Osteoblast (primary cell): ENCODE results near the gene LGALS1. TPM values are rescaled to one million over a fixed set of nuclear protein-coding genes. Genes with fewer than 3 reads are reported as not detected.
A peak's percentile ranks its signal among the peaks of the same experiment; 100 is the strongest.

ENCODE experiments used
- DNase-seq: peaks from one replicate; pipeline ENCODE4 v3.0.0; 2011; ENCODE audit warnings: low spot score, mixed read lengths; ENCODE audit not compliant: insufficient read length; ENCODE audit errors: missing footprints
- H2AFZ ChIP-seq: 2 replicates; pipeline ENCODE4 v1.6.0; 2011; ENCODE audit warnings: mild to moderate bottlenecking, low read length
- H3K27ac ChIP-seq: 2 replicates; pipeline ENCODE4 v1.5.1; 2011; ENCODE audit warnings: mild to moderate bottlenecking, low read depth, low read length, moderate library complexity
- H3K27me3 ChIP-seq: 2 replicates; pipeline ENCODE4 v1.6.0; 2012; ENCODE audit warnings: mild to moderate bottlenecking, control low read depth, inconsistent platforms, low read length, moderate library complexity; ENCODE audit not compliant: insufficient read depth
- H3K36me3 ChIP-seq: 2 replicates; pipeline ENCODE4 v1.5.1; 2011; ENCODE audit warnings: mild to moderate bottlenecking, low read length, control low read depth, moderate library complexity; ENCODE audit not compliant: insufficient read depth
- H3K4me1 ChIP-seq: 2 replicates; pipeline ENCODE4 v1.5.1; 2011; ENCODE audit warnings: mild to moderate bottlenecking, low read length, control low read depth, moderate library complexity; ENCODE audit not compliant: insufficient read depth
- H3K4me2 ChIP-seq: 2 replicates; pipeline ENCODE4 v1.6.0; 2011; ENCODE audit warnings: mild to moderate bottlenecking, low read length; ENCODE audit not compliant: insufficient read depth
- H3K4me3 ChIP-seq: fragments of 200-600 bp; sonication (generic); 3 replicates; pipeline ENCODE4 v1.5.1; 2012; ENCODE audit warnings: mild to moderate bottlenecking, low read length, inconsistent platforms; ENCODE audit not compliant: insufficient read depth
- H3K79me2 ChIP-seq: 2 replicates; pipeline ENCODE4 v1.6.0; 2012; ENCODE audit warnings: mild to moderate bottlenecking, low read length, control low read depth, inconsistent platforms; ENCODE audit not compliant: insufficient read depth
- H3K9me3 ChIP-seq: 2 replicates; pipeline ENCODE4 v1.5.1; 2011; ENCODE audit warnings: low read depth, low read length, control low read depth
- H4K20me1 ChIP-seq: 2 replicates; pipeline ENCODE4 v1.6.0; 2012; ENCODE audit warnings: mild to moderate bottlenecking, low read length, control low read depth; ENCODE audit not compliant: insufficient read depth
- CTCF ChIP-seq: IDR thresholded peaks from 2 replicates; pipeline ENCODE4 v1.5.1; 2011; ENCODE audit warnings: mild to moderate bottlenecking, low read depth, low read length, moderate library complexity; ENCODE audit errors: extremely low read depth
- total RNA-seq: library from RNA; depleted of rRNA; stranded (reverse); fragments of >200 nt; gene quantifications from 2 replicates; pipeline ENCODE4 v1.2.3, GENCODE V29; 2012

The LGALS1 gene
- total RNA-seq: 3,004 and 3,217 TPM in 2 replicates

GRCh38 chr22:37674951-37675929 lies at the start of gene LGALS1:
Gene LGALS1 (plus strand): TSS chr22:37675636. CDS start chr22:37675703, 67 bp downstream.
- Histone ChIP-seq H3K36me3 (peaks cover 26% of the 10 kb centered on the region), H3K27me3 (no peaks in the 10 kb centered on the region), H4K20me1 (peaks cover 32% of the 10 kb centered on the region), H3K4me3 (peak within 1 kb of the TSS; percentile 99), H3K79me2 (peaks cover 28% of the 10 kb centered on the region), H3K4me1 (peaks cover 17% of the 10 kb centered on the region), H2AFZ (peak within 1 kb of the TSS; percentile 70), H3K4me2 (peak within 1 kb of the TSS; percentile 96), H3K27ac (peak within 1 kb of the TSS; percentile 83), H3K9me3 (no peaks in the 10 kb centered on the region)
- no peak for TF ChIP-seq CTCF
- peak; percentile 98 for DNase-seq

- Histone ChIP-seq H3K27ac (no peak overlapping the region), H2AFZ (no peak overlapping the region), H3K4me3 (no peak overlapping the region), H3K36me3 (peaks cover 37% of the 10 kb centered on the region), H3K4me1 (no peaks in the 10 kb centered on the region), H3K4me2 (no peak overlapping the region), H3K9me3 (no peaks in the 10 kb centered on the region), H3K27me3 (no peaks in the 10 kb centered on the region), H3K79me2 (no peaks in the 10 kb centered on the region), H4K20me1 (peaks cover 4% of the 10 kb centered on the region)
- DNase-seq: peak; percentile 69
- TF ChIP-seq CTCF: no peak
These were observed 49.7 kb upstream of the LGALS1 start for GRCh38 chr22:37625737-37626136.

DNA sequence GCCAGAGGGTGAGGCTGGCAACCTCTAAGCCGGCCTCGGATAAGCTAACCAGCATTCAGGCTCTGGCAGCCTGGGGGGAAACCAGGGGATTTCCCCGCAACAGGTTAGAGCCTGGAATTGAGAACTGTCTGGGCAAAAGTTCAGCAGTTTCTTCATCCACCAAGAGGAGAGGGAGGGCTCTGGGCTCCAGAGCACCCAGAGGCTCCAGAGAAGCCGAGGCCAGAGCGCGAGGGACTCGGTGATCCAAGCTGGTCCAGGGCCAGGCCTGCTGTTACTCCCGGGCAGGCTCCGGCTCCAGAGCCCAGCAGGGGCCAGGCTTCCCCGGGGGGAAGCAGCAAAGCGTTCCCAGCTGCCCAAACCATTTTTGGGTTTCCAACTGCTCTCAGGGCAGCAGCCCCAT lies 49.3 kb upstream of the LGALS1 start:
- H3K27me3 ChIP-seq: no peaks in the 10 kb centered on the region
- no peaks in the 10 kb centered on the region for H3K9me3 ChIP-seq
- H3K27ac ChIP-seq: no peak overlapping the region
- H2AFZ ChIP-seq: no peak overlapping the region
- DNase-seq: peak; percentile 72
- H3K79me2 ChIP-seq: no peaks in the 10 kb centered on the region
- H3K4me3 ChIP-seq: no peak overlapping the region
- H3K36me3 ChIP-seq: peaks cover 34% of the 10 kb centered on the region
- H3K4me2 ChIP-seq: no peak overlapping the region
- peaks cover 4% of the 10 kb centered on the region for H4K20me1 ChIP-seq
- TF ChIP-seq CTCF: no peak
- no peaks in the 10 kb centered on the region for H3K4me1 ChIP-seq

GRCh38 chr22:37626556-37627075 lies 48.8 kb upstream of the LGALS1 start:
- H3K27ac ChIP-seq: no peak overlapping the region
- TF ChIP-seq CTCF: no peak

More at GRCh38 chr22:37626556-37627075, 48.8 kb upstream of the LGALS1 start:
- no peak overlapping the region for H2AFZ ChIP-seq
- DNase-seq: no peak
- no peaks in the 10 kb centered on the region for H3K4me1 ChIP-seq
- no peak overlapping the region for H3K4me3 ChIP-seq
- H3K79me2 ChIP-seq: no peaks in the 10 kb centered on the region
- peaks cover 4% of the 10 kb centered on the region for H4K20me1 ChIP-seq
- no peaks in the 10 kb centered on the region for H3K27me3 ChIP-seq
- H3K4me2 ChIP-seq: no peak overlapping the region
- H3K9me3 ChIP-seq: no peaks in the 10 kb centered on the region
- peaks cover 34% of the 10 kb centered on the region for H3K36me3 ChIP-seq
